GM18868 (cell line): ENCODE measurements around the gene HUWE1.
"Not testable (repeated sequence)": the region's sequence is repeated elsewhere in the genome, so short reads cannot be mapped to it uniquely, and the experiment has no call there.

Experiments used
- ATAC-seq: cut with Tn5 transposase; IDR thresholded peaks from one replicate; pipeline ENCODE4 v1.9.1; 2021; ENCODE audit warnings: mild to moderate bottlenecking, moderate library complexity; ENCODE audit not compliant: unreplicated experiment

Gene HUWE1

GRCh38 chrX:53538781-53539180 lies 147.7 kb downstream of the HUWE1 start:
- ATAC-seq, result no peak

- ATAC-seq, result not testable (repeated sequence)
These were observed 155.1 kb downstream of the HUWE1 start for GRCh38 chrX:53531255-53531966.

DNA sequence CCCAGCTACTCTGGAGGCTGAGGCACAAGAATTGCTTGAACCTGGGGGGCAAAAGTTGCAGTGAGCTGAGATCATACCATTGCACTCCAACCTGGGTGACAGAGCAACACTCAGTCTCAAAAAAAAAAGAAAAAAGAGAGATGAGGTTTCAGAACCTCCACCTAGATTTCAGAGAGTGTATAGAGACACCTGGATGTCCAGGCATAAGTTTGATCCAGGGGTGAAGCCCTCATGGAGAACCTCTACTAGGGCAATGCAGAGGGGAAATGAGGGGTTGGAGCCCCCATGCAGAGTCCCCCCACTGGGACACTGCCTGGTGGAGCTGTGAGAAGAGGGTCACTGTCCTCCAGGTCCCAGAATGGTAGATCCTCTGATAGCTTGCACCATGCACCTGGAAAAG lies 159.5 kb downstream of the HUWE1 start:
- ATAC-seq, result no peak

DNA sequence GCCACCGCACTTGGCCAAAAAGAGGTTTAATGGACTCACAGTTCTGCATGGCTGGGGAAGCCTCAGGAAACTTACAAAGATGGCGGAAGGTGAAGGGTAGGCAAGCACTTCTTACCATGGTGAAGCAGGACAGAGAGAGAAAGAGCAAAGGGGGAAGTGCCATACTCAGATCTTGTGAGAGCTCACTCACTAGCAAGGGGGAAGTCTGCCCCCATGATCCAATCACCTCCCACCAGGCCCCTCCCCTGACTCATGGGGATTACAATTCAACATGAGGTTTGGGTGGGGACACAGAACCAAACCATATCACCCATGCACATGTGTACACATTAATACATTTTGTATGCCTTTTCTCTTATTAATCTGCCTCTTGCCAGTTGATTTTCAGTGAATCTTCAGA lies 175.2 kb downstream of the HUWE1 start:
- no peak for ATAC-seq

DNA sequence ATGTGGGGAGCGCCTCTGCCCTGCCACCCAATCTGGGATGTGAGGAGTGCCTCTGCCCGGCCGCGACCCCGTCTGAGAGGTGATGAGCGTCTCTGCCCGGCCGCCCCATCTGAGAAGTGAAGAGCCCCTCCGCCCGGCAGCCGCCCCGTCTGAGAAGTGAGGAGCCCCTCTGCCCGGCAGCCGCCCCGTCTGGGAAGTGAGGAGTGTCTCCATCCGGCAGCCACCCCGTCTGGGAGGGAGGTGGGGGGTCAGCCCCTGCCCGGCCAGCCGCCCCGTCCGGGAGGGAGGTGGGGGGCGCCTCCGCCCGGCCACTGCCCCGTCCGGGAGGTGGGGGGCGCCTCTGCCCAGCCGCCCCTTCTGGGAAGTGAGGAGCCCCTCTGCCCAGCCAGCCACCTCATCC lies 182.5 kb downstream of the HUWE1 start:
- ATAC-seq, result not testable (repeated sequence)

- no peak for ATAC-seq
These were observed 192.1 kb downstream of the HUWE1 start for GRCh38 chrX:53494436-53494835.

DNA sequence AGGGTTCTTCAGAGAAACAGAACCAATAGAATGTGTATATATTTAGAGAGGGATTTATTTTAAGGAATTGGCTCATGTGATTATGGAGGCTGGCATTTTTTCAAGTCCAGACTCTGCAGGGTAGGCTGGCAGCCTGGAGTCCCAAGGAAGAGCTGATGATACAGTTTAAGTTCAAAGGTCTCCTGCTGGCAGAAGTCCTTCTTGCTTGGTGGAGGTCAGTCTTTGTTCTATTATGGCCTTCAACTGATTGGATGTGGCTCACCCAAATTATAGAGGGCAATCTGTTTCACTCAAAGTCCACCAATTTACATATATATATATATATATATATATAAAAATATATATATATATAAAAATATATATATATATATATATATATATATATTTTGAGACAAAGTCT lies 200.2 kb downstream of the HUWE1 start:
- ATAC-seq, result no peak

DNA sequence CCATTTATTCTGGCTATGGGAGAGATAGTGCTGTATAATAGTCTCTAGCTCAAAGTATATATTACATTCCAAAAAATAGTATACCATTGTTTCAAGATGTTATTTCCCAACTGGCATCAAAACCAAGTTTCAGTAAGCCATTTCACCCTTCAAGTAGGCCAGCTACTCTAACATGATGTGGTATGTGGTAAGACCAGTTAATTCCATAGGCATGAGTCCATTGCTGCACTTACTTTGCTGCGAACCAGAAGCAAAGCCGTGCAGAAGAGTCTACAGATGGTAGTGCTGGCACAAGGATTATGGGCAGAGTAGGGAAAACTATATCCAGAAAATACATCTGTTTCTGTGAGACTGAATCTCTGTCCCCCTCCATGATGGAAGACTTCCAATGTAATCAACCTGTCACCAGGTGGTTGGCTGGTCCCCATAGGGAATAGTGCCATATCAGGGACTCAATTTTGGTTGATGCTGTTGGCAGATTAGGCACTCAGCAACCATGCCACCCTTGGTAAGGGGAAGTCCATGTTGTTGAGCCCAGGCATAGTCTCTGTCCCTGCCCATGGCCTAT lies 202.6 kb downstream of the HUWE1 start:
- ATAC-seq, result no peak

GRCh38 chrX:53483416-53483815 lies 203.1 kb downstream of the HUWE1 start:
- ATAC-seq, result no peak
